Measurements from ENCODE around the gene C2CD4C. TPM values are rescaled to one million over a fixed set of nuclear protein-coding genes. Genes with fewer than 3 reads are reported as not detected.
"Not testable (repeated sequence)": the region's sequence is repeated elsewhere in the genome, so short reads cannot be mapped to it uniquely, and the experiment has no call there.

Gene C2CD4C
- total RNA-seq, 1 donor from 2014 or later: 0.49 TPM

DNA sequence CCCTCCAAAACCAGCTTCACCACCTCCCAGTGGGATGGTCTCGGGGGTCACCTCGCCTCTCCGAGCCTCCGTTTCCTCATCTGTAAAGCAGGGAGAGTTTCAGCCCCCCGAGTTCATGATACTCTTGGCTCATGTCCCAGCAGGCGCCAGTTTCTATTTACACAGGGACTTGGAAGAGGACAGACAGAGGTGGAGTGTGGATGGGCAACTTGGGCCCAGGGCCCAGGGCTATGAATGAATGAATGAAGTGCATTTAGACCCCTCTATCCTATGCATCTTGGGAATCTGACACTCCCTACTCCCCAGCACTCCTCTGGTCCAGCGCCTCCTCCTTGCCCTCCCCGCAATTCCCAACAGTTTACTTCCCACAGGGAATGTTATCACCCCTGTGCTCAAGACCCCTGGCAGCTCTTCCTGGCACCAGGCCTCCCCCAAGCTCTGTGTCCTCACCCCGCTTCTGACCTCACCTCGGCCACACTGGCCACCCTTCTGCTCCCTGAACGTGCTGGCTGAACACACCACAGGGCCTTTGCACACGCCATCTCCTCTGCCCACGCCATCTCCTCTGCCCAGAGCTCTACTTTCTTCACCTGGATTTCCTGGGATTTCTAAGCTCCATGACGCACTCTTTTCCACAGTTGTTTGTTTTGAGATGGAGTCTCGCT, 4.9 kb upstream of the C2CD4C start:
- DNase-seq: no peak

DNA sequence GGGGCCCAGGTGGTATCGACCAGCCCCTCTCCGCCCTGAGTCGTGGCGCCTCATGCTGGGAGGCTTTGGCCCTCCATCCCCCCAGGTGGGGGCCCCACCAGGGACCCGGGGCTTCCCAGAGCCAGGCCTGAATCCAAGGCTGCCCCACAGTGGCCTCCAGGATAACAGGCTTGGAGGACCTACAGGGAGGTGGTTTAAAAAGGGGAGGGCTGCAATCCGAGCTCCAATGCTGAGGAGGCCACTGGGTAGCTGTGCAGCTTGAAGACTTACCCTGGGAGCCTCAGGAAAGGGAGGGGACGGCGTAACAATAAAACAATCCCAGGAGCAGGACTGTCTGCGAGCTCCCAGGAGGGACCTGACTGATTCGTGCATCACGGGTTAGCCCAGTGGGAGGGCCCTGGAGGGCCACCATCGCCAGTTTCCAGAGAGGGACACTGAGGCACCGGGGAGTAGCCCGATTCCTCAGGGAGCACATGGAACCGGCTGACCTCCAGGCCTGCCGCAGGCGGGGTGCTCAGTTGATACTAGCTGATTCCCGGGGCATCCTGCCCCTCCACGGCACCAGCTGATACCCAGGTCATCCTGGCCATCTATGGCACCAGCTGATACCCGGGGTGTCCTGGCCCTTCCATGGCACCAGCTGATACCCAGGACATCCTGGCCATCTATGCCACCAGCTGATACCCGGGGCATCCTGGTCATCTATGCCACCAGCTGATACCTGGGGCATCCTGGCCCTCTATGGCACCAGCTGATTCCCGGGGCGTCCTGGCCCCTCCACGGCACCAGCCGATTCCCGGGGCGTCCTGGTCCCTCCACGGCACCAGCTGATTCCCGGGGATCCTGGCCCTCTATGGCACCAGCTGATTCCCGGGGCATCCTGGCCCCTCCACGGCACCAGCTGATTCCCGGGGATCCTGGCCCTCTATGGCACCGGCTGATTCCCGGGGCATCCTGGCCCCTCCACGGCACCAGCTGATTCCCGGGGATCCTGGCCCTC, 3.7 kb upstream of the C2CD4C start:
- no peak for DNase-seq

DNA sequence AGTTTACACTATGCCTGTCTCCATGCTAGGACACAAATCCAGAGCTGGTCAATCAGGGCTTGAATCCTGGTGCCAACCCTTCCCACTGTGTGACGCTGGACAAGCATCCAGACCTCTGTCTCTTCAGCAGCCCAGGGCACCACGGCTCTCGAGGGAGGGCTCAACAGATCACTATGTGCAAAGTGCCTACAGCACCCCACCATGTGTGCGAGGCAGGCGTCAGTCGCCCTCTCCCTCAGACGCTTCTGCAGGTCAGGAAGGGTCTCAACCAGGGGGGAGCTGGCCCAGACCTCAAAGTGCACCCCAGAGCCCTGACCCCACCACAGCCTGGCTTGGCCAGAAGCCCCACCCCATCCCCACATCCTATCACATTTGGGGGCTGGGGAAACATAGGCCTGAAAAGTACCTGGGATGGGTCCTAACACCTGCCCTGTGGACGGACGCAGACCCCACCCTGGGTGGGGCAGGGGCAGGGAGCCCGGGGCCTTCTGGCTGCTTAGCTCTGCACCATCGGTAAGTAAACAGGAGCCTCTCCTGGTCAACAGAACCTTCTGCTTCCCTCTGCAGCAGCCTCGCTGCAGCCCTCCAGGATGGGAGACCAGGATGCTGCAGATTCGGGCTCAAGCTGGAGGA, 2.9 kb upstream of the C2CD4C start:
- DNase-seq: no peak

DNA sequence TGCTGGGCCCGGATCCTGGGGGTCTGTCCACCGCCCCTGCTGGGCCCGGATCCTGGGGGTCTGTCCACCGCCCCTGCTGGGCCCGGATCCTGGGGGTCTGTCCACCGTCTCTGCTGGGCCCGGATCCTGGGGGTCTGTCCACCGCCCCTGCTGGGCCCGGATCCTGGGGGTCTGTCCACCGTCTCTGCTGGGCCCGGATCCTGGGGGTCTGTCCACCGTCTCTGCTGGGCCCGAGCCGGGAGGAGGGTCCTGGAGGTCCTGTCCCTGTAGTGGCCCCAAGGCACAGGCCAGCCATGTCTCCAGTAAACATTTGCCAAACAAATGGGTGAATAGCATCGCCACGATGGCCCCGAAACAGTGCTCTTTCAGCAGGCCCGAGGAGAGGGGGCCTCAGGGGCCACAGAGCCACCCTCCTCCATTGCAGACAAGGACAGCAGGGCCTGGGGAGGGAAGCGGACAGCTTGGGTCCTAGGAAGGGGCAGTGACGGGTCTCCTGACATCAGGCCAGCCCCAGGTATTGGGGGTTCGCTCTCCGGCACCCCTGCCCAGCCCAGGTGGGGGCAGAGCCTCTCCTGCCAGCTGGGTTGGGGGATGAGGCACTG, 2.3 kb upstream of the C2CD4C start:
- not testable (repeated sequence) for DNase-seq

DNA sequence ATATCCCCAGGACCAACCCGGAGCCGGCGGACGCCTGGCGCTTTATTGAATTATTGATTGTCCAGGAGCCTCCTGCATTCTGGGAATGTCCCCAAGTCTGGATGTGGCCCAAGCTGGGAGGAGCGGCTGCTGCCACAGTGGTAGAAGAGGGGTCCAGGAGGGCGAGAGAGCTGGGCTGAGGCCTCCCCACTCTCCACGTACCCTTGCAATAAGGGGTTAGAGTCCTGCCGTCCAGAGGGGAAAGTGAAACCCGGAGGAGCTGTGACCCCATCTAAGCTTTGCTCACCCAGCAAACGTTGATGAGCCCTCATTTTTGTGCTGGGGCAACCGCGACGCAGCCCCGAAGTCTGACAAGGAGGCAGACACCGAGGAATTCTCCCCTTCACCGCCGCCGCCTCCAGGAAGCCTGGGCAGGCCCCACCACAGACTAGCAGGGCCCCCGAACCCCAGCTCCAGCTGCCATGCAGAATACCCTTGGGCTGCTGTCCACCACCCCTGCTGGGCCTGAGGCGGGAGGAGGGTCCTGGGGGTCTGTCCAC, 1.4 kb upstream of the C2CD4C start:
- no peak for DNase-seq

DNA sequence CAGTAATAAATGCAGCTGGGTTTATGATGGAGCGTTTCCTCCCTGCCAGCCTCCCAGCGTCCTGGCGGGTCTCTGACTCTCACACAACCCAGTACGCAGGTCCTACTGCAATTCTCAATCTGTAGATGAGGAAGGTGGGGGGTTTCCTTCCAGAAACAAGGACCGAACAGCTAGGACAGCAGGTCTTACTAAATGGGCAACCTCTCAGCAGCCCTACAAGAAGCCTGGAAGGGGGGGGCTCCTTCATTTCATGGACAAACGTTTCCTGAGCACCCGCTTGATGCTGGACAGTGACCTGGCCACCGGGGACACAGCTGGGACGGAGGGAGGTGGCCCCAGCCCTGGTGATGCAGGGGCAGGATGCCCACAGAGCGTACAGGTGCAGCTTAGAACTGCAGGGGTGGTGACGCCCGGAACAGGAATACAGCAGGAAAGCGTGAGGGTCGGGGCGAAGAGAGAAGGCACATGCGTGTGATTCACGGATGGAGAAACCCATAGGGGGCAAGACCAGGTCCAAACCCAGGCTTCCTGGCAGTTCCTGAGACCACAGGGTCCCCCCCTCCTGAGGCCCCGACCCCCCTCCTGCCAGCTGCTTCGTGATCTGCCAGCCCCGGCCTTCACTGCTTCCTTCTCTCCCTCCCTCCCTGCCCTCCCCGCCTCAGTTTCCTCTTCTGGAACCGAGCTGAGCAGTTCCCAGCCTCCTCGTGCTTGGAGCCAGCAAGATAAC, 732 bp upstream of the C2CD4C start:
- DNase-seq: peak; percentile 8

DNA sequence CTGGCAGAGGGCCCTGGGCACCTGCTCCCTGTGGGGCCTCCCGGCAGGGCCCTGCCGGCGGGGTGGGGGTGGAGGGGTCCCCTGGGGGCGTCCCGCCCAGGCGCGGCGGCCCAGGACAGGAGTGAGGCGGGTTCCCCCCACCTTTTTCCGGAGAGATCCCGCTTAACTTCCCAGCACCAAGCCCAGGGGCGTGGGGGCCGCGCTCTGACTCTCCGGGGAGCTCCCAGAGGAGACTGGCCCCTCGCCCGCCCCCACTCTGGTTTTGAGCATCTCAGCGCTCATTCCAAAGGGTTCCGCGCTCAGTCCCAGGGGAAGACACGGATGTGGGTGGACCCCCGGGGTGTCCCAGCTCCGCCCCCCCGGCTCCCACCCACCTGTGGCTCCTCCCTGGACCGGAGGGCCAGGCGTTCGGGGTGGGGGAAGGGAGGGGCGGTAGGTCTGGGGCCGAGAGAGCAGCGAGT, 476 bp downstream of the C2CD4C start:
- no peak for DNase-seq

DNA sequence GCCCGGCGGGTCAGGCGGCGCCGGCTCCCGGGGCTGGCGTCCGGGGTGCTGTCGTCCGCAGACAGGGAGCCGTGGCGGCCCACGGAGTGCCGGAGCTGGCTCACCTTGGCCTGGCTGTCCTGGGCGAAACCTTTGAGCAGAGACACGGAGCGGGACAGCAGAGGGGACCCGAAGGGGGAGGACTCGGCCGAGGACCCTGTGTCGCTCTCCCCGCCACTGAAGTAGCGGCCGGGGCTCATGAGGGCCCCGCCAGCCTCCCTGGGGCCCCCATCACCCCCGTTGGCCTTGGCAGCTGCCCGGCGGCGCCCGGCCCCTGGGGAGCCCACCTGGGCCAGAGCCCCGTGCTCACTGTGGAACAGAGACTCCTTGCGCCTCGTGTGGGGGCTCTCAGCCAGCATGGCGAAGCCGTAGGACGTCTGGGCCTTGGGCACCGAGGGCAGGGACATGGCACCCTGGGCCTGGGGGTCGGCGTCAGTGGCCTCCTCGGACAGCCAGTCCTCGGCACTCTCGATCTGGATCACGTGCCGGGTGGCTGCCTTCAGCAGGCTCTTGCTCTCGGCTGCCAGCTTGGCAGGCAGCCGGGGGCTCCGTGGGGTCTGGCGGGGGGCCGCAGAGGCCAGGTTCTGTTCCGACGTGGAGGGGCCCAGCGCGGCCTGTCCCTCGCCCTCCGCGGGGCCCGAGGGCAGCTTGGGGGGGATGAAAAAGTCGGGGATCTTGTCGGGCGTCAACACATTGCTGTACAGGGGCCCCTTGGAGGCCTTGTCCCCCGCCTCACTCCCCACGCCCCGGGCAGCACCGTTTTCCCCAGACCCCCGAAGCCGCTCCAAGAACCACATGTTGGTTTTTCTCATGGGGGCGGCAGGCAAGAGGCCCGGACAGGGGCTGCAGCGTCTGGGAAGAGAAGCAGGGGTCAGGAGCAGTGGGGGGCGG, 1.2 kb downstream of the C2CD4C start:
- DNase-seq: no peak

DNA sequence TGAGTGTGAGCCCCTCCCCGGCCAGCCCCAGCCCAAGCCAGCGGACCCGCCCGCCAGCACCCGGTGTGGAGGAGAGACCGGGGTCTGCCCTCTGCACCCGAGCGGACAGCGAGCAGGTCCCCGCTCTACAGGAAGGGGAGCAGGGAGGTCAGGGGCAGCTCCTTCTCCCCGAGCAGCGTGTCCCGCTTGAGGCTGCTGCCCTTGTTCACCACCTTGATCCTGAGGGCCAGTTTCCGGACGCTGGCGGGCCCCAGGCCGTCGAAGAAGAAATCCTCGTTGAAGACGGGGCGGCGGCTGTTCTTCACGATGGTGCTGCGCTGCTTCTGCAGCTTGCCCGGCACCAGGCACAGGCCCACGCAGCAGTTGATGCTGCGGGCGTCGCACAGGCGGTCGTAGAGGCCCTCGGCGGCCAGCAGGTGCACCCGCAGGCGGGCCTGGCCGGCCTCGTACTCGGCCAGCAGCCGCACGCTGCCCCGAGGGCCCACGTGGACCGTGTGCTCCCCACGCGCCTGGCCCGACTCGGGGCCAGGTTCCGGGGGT, 1.9 kb downstream of the C2CD4C start:
- DNase-seq: no peak

DNA sequence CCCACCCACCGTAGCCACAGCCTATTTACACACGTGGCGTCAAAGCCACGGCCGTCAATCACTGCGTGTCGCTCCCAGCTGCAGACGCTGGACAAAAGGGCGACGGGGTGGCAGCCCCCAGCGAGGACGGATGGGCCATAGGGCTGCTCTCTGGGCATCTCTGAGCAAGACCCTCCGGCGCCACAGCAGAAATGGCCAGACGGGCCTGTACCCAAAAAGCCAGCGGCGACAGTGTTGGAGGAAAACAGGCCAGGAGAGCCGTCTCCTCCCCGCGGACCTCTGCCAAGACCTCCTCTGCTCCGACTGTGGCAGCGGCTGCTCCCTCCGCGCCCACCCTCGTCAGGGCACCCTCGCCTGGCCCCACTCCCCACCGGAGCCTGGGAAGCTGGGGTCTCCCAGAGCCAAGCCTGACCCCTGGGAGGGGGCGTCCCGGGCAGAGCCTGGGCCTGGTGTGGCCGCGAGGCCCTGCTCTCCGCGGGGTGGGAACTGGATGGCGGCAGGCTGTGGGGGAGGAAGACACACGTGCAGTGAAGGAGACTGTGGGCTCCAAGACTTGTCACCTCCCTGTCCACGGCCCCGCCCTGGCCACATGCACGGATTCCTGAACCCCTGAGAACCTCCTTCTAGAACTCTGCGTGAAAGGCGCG, 2.7 kb downstream of the C2CD4C start:
- DNase-seq: no peak

DNA sequence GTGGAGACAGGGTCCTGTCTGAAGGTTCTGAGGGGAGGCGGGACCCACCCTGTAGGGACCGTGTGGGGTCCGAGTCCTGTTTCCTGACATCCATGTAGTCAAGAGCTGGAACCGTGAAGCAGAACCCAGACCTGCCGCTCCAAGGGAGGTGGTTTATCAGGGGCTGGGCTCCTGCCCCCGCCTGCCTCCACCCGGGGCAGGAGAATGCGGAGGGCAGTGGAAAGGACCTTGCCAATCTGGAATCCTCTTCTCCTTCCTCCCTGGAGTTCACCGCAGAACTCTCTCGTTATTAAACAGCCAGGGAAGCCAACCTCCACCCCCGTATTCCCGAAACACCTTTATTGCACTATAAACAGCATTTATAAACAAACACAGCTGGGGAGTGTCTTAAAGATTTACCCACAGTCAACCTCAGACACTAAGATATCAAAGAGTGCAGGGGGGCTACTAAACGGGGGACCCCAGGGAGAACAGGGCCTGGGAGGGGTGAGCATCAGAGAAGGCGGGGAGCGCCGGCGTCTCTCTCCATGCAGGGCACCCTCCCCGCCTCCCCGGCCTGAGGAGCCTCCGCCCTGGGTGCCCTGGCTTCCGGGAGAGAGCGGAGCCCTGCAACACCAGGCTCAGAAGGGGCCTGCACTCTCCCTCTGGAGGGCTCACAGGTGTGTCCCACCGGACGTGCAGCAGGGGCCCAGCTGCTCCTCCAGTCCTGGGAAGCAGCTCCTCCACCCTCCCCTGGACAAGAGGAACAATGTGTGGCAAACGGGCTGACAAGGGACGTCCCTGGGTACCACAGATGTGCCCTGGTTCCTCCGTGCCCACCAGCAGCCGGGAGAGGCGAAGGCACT, 3.6 kb downstream of the C2CD4C start:
- no peak for DNase-seq

DNA sequence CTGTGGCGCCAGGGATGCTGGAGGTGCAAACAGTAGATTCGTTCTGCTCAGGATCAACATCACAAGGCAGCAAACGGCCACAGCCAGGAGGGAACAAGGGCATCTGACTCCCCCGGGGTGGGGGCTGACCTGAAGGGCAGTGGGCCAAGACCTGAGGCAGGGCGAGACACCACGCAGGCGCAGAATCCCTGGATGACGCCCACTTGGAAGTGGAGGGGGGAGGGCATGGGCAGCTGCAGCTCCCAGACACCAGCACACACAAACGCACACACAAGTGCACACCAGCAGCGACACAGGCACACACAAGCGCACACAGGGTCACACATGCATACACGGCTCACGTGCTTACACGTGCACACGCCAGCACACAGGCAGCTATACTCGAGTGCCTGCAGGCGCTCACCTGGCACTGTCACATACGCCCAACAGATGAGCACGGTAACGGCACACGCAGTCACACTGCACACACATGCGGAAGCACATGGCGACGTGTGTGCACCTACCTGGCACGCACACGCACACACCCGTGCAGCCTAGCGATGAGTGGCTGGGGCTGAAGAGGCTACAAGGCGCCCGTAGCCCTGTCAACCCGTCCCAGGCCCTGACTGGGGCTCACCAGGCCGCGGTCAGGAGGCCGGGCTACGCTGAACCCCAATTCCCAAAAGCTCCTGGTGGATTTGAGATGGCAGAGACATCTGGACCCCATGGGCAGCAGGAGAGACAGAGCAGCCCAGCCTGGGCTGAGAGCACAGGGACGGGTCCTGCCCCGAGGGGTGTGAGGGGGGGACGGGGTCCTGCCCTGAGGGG, 5.5 kb downstream of the C2CD4C start:
- no peak for DNase-seq

DNA sequence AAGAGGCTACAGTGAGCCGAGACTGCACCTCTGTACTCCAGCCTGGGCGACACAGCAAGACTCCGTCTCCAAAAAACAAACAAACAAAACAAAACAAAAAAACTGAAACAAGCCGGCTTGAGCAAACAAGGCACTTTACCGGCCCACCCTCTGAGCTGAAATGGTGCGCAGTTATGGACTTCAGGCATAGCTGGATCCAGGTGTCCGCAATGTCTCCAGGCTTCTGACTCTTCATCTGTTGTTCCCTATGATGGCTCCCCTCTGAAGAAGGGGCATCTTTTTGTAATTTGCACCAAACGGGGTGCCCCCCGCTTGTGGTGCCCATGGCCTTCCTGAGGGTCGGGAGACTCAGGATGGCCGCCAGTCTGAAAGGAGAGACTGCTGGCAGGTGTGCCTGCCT, 6.2 kb downstream of the C2CD4C start:
- no peak for DNase-seq

DNA sequence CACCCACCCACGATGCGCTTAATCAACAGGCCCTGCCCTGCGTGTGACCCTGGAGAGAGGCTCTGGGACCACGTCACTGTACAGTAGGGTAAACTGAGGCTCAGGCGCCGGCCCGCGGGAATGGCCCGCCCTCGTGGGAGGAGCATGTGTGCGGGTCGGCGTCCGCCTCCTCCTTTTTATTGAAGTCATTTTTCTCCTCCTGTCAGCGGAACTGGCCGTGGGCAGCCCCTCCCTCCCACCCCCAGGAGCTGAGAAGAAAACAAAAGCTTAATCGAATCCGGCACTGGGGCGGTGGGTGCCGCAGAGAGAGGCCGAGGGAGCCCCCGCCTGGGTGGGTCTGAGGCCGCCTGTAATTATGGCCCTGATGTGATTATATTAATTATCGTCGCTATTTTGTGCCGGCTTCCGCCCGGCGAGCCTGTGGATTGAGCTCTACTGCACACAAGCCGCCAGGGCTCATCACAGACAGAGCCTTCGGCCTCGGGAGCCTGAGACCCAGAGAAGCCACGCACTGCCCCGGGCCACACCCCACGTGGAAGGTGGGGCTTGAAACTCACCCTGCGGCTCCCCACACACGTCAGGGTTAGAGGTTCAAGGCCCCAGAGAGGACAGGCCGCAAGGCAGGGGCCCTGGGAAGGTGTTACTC, 7.0 kb downstream of the C2CD4C start:
- no peak for DNase-seq

DNA sequence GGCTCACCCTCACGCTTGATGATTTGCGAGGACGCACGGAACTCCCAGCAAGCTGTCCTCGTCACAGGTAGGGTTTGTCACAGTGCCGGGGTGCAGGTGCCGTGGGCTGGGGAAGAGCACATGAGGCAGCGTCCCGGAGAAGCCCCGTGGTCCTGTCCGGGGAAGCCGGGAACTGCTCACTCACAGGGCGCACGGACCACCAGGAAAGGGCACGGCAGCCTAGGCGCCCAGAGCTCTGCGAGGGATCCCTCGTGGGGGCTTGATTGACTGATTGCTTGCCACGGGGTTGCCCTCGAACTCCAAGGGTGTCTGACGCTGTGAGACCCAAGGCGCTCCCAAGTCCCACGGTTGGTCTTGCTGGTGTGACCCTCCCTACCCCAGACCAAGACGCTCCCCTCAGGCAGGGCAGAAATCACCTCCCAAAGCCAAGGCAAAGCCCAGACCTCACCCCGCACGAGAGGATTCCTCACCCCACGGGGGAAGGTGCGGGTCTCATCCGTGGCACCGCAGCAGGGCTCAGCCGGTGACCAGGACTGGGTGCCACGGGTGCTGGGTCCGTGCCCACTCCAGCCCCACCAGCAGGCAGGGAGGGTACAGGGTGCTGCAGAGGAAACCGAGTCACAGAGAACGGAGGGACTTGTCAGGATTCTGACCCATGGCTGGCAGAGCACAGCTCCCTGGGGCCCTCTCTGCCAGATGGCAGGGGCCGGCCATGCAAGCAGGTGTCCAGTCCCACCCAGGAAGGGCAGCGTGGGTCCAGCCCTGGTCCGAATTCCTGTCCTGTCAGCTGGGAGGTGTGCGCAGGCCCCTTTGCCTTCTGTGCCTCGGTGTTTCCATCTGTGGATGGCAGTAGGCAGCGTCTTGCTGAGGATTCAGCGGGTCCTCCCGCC, 7.7 kb downstream of the C2CD4C start:
- DNase-seq: no peak

DNA sequence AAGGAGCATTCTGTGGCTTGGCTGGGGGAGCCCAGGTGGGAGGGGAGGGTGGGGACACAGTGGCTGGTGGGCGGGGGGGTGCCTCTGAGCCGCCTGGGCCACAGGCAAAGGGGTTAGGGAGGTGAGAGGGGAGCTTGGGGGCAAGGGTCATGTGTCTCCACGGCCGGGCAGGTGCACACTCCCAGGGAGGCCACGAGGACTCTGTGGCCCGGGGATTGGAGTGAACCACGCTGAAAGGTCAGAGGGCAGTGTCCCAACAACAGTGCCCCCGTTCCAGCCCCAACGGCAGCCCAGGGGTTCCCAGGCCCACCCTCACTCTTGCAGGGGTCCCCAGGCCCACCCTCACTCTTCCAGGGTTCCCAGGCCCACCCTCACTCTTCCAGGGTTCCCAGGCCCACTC, 9.6 kb downstream of the C2CD4C start:
- DNase-seq: no peak
